CD4-positive, alpha-beta T cell treated with Interleukin-4 for 4 hours (primary cell): ENCODE results near the gene PARP8.
"Not testable (repeated sequence)": the region's sequence is repeated elsewhere in the genome, so short reads cannot be mapped to it uniquely, and the experiment has no call there.

ENCODE experiments used
- DNase-seq: peaks from one replicate; pipeline ENCODE4 v3.0.0-alpha.2; 2020

PARP8 gene

GRCh38 chr5:50791813-50792212 lies 125.4 kb downstream of the PARP8 start:
- DNase-seq: no peak

DNA sequence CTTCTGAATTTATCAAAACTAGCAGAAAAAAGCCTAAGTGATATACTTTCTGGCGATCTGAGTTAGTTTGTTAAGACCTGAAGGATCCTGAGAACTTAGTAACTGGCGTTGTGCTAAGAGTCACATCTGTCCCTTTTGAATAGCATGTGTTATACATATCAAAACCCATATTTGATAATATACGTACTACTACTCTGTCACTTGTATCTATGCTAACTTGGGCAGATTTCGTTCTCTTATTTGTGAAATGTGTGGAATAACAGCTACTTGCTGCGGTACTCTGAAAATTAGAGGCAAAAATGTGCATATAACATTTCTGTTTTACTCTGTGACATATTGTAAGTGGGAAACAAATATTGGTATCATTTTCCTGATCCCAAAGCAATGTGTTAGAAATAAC lies 126.4 kb downstream of the PARP8 start:
- DNase-seq: no peak

GRCh38 chr5:50794812-50795211 lies 128.4 kb downstream of the PARP8 start:
- DNase-seq: no peak

- no peak for DNase-seq
Observed at GRCh38 chr5:50798002-50798401, 131.6 kb downstream of the PARP8 start.

DNA sequence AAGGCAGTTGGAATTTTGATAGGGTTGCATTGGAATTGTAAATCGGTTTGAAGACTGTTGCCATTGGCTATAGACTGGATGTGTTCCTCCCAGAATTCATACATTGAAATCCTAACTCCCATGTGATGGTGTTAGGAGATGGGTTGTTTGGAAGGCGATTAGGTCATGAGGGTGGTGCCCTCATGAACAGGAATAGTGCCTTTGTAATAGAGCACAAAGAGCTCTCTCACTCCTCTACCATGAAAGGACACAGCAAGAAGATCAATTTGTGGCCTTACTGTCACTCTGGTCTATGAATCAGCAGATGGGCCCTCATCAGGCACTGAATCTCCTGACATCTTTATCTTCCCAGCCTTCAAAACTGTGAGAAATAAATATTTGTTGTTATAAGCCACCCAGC lies 133.2 kb downstream of the PARP8 start:
- DNase-seq: no peak

DNA sequence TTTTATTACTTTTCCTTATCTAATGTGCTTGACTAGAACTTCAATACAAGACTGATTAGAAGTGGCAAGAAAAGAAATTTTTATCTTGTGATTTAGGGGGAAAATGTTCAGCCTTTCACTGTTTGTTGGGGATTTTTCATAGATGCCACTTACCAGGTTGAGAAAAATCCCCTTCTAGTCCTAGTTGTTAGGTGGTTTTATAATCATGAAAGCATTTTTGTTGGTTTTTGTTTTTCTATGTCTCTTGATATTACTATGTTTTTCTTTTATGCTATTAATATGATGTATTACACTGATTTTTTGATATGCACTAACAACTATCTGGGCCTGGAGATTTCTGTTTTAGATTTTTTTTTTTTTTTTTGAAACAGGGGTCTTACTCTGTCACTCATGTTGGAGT lies 134.0 kb downstream of the PARP8 start:
- no peak for DNase-seq

DNA sequence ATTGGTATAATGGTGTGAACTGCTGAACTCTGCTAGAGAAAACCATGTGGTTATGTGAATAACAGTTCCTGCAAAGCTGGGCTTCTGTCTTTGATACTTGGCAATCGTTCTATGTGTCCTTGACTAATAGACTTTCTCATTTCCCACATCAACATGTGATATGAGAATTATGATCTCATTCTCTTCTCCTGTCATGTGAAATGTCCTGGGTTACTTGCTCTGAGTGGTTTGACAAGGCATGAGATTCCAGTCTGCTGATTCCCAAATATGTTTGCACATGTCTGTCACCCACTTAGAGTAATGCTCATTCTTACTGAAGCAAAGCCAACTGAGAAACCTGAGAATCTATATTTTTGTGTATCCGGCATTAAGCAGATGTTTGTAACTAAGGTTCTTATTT lies 141.2 kb downstream of the PARP8 start:
- no peak for DNase-seq

DNA sequence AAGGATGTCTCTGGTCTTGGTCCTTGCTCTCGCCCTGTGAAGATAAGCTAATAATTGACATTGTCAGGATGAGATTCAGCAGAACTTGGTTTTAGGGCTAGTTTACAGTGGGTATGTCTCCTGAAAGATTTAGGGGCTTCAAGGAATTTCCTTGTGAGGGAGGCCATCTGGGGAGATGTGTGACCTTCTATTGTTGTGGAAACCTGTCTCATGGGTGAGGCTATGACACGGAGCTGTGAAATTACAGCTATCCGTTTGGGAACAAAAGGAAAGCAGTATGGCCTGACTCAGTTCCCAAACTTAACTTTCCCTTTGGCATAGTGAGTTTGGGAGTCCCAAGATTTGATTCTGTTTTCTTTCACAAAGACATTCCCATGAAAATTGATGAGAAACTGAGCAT lies 142.0 kb downstream of the PARP8 start:
- DNase-seq: no peak

DNA sequence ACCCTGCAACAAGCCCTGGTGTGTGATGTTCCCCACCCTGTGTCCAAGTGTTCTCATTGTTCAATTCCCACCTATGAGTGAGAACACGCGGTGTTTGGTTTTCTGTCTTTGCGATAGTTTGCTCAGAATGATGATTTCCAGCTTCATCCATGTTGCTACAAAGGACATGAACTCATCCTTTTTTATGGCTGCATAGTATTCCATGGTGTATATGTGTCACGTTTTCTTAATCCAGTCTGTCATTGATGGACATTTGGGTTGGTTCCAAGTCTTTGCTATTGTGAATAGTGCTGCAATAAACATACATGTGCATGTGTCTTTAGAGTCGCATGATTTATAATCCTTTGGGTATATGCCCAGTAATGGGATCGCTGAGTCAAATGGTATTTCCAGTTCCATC lies 145.3 kb downstream of the PARP8 start:
- DNase-seq: not testable (repeated sequence)

GRCh38 chr5:50813691-50814090 lies 147.3 kb downstream of the PARP8 start:
- DNase-seq: no peak

DNA sequence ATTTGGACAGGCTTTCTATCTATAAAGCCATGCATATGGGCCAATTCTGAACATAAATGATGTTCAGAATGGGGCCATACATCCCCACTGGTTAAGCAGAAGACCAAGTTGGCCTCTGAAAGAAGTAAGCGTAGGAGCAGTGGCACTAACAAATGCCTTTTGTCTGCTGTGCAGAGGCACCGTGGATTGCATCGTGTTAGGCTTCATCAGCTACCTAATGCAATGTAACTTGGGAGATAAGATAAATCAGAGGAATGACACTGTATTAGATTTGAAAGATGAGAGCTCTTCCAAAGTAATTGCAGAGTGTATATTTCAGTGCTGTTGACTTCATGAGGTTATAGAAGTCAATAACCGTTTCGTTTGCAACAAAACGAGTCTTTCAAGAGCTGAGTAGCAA lies 148.1 kb downstream of the PARP8 start:
- no peak for DNase-seq

GRCh38 chr5:50822046-50822445 lies 155.6 kb downstream of the PARP8 start:
- no peak for DNase-seq

- no peak for DNase-seq
Observed at GRCh38 chr5:50822761-50823160, 156.3 kb downstream of the PARP8 start.

- DNase-seq: no peak
Observed at GRCh38 chr5:50823568-50823967, 157.1 kb downstream of the PARP8 start.

- no peak for DNase-seq
Observed at GRCh38 chr5:50824109-50824508, 157.7 kb downstream of the PARP8 start.

DNA sequence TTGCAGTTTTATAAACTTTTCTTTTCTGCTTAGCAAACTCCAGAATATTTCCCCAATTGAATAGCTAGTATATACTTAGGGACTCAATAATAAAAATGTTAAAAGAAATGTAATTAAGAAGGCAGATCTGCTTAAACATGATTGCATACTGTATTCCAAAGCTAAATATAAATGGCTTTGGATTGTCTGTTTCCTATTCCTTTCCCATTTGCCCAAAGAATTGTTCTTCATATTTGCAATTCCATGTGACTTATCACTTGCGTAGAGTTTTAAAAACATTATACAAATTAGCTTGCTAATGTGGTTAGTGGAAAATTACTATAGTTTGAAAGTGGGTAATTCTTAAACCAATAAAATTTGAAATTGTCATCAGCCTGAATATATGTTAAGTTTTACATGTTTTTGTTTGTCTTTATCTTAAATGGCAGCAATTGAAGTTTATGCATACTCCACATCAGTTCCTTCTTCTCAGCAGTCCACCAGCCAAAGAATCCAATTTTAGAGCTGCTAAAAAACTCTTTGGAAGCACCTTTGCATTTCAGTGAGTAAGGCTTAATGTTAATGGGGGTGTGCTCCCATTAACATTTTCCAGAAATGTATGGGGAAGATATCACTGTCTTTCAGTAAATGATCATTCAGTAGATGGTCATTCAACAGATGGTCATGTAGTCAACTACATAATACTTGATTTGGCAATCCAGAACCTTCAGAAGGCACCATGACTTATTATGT lies 161.2 kb downstream of the PARP8 start:
- DNase-seq: no peak

- DNase-seq: no peak
Observed at GRCh38 chr5:50829023-50829422, 162.6 kb downstream of the PARP8 start.

GRCh38 chr5:50832657-50833284 lies 166.3 kb downstream of the PARP8 start:
- no peak for DNase-seq

- no peak for DNase-seq
Observed at GRCh38 chr5:50836356-50836755, 169.9 kb downstream of the PARP8 start.

- no peak for DNase-seq
Observed at GRCh38 chr5:50839472-50839871, 173.0 kb downstream of the PARP8 start.

DNA sequence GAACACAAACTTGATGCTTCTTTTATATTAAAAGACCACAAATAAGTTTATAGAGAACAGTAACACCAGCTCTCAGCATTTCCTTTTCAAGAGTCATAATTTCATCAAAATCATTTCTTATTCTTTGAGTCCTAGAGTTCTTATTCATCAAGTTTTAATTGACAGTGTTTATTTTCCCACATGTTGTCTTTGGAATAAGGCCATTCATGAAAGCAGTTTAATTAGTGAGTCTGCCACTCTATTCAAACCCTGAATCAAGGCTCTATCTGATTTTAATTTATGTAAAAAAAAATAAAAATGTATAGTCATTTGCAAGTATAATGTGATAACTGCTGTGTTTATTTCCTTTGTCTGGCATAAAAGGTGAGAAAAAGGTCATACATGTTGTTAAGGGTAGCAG lies 176.7 kb downstream of the PARP8 start:
- no peak for DNase-seq

DNA sequence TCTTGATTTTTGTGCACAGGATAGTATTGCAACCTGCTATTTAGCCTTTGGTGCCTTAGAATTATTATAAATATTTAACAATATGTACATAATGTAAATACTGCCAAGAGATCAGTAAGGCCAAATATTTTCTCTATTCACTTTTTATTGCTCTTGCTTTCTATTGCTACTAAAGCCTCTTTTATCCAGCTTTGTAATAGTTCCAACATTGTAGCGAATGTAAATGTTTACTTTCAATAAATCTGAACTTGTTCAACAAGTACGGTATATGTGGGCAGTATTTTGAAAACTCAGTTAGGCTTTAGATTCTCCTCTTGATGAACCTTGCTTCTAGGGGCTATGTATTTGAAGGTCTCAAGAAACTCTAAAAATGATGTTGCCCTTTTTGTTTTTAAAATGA lies 179.8 kb downstream of the PARP8 start:
- no peak for DNase-seq

GRCh38 chr5:50849554-50849953 lies 183.1 kb downstream of the PARP8 start:
- DNase-seq: no peak

DNA sequence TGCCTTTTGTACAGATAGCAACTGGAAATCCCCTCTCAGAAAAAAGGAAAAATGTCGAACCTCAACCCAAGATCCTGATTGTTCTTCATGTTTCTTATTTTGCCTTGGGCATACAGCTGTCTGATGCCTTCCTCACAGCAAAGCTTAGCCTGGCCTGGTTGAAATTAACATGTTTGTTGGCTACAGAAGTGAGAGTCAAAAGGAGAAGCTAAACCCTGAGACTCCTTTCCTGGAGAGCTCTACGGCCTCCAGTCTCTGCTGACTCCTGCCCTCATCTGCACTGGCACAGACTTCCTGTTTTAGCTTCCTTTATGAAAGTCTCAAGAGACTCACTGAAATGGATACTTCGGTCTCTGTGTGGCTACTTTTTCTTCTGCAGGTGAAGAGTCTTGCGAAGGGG lies 186.7 kb downstream of the PARP8 start:
- peak; percentile 7 for DNase-seq

- DNase-seq: no peak
Observed at GRCh38 chr5:50854082-50854481, 187.6 kb downstream of the PARP8 start.
